GM12891 (cell line): ENCODE results near the gene FRYL.

Experiments
- POLR2A ChIP-seq: IDR thresholded peaks from 2 replicates; pipeline ENCODE4 v1.6.1; 2011; ENCODE audit warnings: low read depth, low read length, control low read depth
- POLR2AphosphoS5 ChIP-seq: IDR thresholded peaks from 2 replicates; pipeline ENCODE4 v1.6.1; 2011; ENCODE audit warnings: low read depth, low read length, control low read depth
- TAF1 ChIP-seq: IDR thresholded peaks from 2 replicates; pipeline ENCODE4 v1.6.1; 2011; ENCODE audit warnings: low read depth, low read length, control low read depth

DNA sequence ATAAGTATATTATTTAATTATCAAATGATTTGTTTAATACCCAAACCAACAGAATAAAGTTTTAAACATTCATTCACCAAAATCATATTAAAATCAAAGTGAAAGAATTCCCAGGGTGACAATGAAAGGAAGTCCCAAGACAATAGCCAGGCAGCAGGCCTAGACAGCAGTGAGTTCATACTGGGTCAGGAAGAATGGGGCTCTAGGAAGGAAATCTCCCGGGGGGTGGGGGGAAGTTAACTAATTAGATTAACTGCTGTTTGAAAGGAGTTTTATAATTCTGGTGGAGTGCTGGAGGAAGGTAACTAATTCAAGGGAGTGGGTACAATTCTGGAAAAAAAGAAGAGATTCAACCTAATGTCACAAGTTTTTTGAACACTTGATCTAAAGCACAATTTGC, 185.9 kb downstream of the FRYL start:
- no peak for TF ChIP-seq POLR2A
- TF ChIP-seq POLR2AphosphoS5: no peak
- no peak for TF ChIP-seq TAF1
